Panc1 (cell line): ENCODE measurements around the gene RFX7.

Source experiments
- REST ChIP-seq, 2 experiments: IDR thresholded peaks; 2 replicates each; pipeline ENCODE4 v1.6.1; 2011 to 2012; ENCODE audit warnings: low read depth in 2 of 2, control low read depth in 1 of 2, low read length in 1 of 2, mild to moderate bottlenecking in 1 of 2, moderate library complexity in 1 of 2; ENCODE audit not compliant: insufficient read depth in 1 of 2
- TF ChIP-seq, protein P1 (sequence below): fragments of 450-650 bp; IDR thresholded peaks from 2 replicates; pipeline ENCODE4 v1.5.1; 2017; ENCODE audit warnings: mild to moderate bottlenecking

DNA sequence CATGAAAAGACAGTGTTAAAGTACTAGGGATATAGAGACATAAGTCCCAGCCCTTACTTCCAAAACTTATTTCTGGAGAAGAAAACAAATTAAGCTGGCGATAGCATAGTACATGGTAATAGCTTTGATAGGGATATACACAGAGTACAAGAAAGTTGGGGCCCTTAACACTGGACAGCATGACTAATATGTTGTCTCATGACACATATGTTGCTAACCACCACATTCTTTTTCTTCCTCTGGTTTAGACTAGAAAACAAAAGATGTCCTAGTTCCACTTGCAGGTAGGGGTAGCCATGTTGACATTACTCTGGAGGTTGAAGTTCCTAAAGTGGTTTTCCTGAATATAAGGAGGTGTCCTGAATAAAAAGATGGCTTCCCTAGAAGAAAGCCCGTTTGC lies 75.3 kb downstream of the RFX7 start:
- TF ChIP-seq, protein P1, sequence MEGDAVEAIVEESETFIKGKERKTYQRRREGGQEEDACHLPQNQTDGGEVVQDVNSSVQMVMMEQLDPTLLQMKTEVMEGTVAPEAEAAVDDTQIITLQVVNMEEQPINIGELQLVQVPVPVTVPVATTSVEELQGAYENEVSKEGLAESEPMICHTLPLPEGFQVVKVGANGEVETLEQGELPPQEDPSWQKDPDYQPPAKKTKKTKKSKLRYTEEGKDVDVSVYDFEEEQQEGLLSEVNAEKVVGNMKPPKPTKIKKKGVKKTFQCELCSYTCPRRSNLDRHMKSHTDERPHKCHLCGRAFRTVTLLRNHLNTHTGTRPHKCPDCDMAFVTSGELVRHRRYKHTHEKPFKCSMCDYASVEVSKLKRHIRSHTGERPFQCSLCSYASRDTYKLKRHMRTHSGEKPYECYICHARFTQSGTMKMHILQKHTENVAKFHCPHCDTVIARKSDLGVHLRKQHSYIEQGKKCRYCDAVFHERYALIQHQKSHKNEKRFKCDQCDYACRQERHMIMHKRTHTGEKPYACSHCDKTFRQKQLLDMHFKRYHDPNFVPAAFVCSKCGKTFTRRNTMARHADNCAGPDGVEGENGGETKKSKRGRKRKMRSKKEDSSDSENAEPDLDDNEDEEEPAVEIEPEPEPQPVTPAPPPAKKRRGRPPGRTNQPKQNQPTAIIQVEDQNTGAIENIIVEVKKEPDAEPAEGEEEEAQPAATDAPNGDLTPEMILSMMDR, result no peak
- TF ChIP-seq REST (IDR thresholded peaks at IDR 0.05; ENCODE audit: insufficient read depth in 1 of 2, low read depth in 2 of 2, low read length in 1 of 2), result no peak
